Right lobe of liver (tissue), 4 donors: Measurements from ENCODE around the gene UQCRC1.

Experiments used
- CTCF ChIP-seq, 4 donors: fragments of 200-600 bp in 3 of 4; fragments of 450-650 bp in 1 of 4; IDR thresholded peaks; one replicate each; pipeline versions ENCODE4 v1.5.1 to v1.8.0; 2016 to 2022; ENCODE audit warnings: antibody characterized with exemption in 4 of 4, mild to moderate bottlenecking in 2 of 4
- POLR2A ChIP-seq: fragments of 450-650 bp; IDR thresholded peaks from one replicate; pipeline ENCODE4 v1.6.1; 2017; ENCODE audit warnings: antibody characterized with exemption, mild to moderate bottlenecking
- donor health status: DM: no; HTN: no; CAD: no.
- donor health status: DM: no; HTN: no; CAD: no.
- donor health status: DM: no; HTN: yes; CAD: no.

GRCh38 chr3:48556796-48557626, 52.4 kb downstream of the UQCRC1 start, which contains the start of gene PFKFB4:
- TF ChIP-seq CTCF (IDR thresholded peaks at IDR 0.05) (peak in 3 of 4 donors; percentile 7 to 24 (median 10)), POLR2A (no peak)
